ENCODE data around the gene ETV4. TPM values are rescaled to one million over a fixed set of nuclear protein-coding genes. Genes with fewer than 3 reads are reported as not detected.

The ETV4 gene
- total RNA-seq, 1 donor from 2014 or later, result 4.0 TPM

GRCh38 chr17:43577664-43578403 lies 31.7 kb upstream of the ETV4 start:
- Histone ChIP-seq H3K27me3 (no peaks in the 10 kb centered on the region), H3K27ac (no peak overlapping the region), H3K9me3 (no peaks in the 10 kb centered on the region), H3K4me3 (no peak overlapping the region), H3K4me1 (peaks cover 14% of the 10 kb centered on the region), H3K36me3 (no peaks in the 10 kb centered on the region)
- TF ChIP-seq CTCF (IDR thresholded peaks at IDR 0.05), result no peak
- no peak for DNase-seq
- intact Hi-C loops (cut with DNase I), result loop anchor here (2.0 kb wide), 1 partner anchor 97 kb away; no protein-coding TSS in a partner anchor
- no peak for ATAC-seq

- intact Hi-C loops (cut with DNase I), result loop anchor here (2.0 kb wide), 1 partner anchor 98 kb away; no protein-coding TSS in a partner anchor
- no peaks in the 10 kb centered on the region for H3K36me3 ChIP-seq
- H3K4me3 ChIP-seq, result no peak overlapping the region
- peak; percentile 76 for DNase-seq
- no peaks in the 10 kb centered on the region for H3K9me3 ChIP-seq
- H3K4me1 ChIP-seq, result peaks cover 14% of the 10 kb centered on the region
- TF ChIP-seq CTCF (IDR thresholded peaks at IDR 0.05), result peak; percentile 90
- ATAC-seq, result peak; percentile 87
- no peak overlapping the region for H3K27ac ChIP-seq
- no peaks in the 10 kb centered on the region for H3K27me3 ChIP-seq
Measured at GRCh38 chr17:43576563-43577229, 30.6 kb upstream of the ETV4 start.

- intact Hi-C loops (cut with DNase I), result no loop called here
- no peak for TF ChIP-seq CTCF (IDR thresholded peaks at IDR 0.05)
- DNase-seq (no peak), ATAC-seq (no peak)
- Histone ChIP-seq H3K36me3 (no peaks in the 10 kb centered on the region), H3K27me3 (no peaks in the 10 kb centered on the region), H3K4me1 (peaks cover 14% of the 10 kb centered on the region), H3K9me3 (no peaks in the 10 kb centered on the region), H3K4me3 (no peak overlapping the region), H3K27ac (no peak overlapping the region)
Measured at GRCh38 chr17:43574896-43575525, 28.9 kb upstream of the ETV4 start.

- ATAC-seq (no peak), DNase-seq (no peak)
- intact Hi-C loops (cut with DNase I), result no loop called here
- Histone ChIP-seq H3K4me1 (peaks cover 13% of the 10 kb centered on the region), H3K4me3 (no peak overlapping the region), H3K9me3 (no peaks in the 10 kb centered on the region), H3K27ac (no peak overlapping the region), H3K36me3 (no peaks in the 10 kb centered on the region), H3K27me3 (no peaks in the 10 kb centered on the region)
- TF ChIP-seq CTCF (IDR thresholded peaks at IDR 0.05), result no peak
Measured at GRCh38 chr17:43574348-43574747, 28.2 kb upstream of the ETV4 start.

GRCh38 chr17:43573579-43574321 lies 27.6 kb upstream of the ETV4 start:
- intact Hi-C loops (cut with DNase I), result no loop called here
- H3K36me3 ChIP-seq, result no peaks in the 10 kb centered on the region
- no peak for TF ChIP-seq CTCF (IDR thresholded peaks at IDR 0.05)
- peaks cover 7% of the 10 kb centered on the region for H3K4me1 ChIP-seq
- no peak overlapping the region for H3K27ac ChIP-seq
- no peak for DNase-seq
- H3K9me3 ChIP-seq, result no peaks in the 10 kb centered on the region
- H3K27me3 ChIP-seq, result no peaks in the 10 kb centered on the region
- no peak overlapping the region for H3K4me3 ChIP-seq
- no peak for ATAC-seq

All from upper lobe of right lung (tissue), 1 donor.